Non-pigmented ciliary epithelial cell (primary cell): ENCODE data around the gene MNT.
"Not testable (repeated sequence)": the region's sequence is repeated elsewhere in the genome, so short reads cannot be mapped to it uniquely, and the experiment has no call there.

Source experiments
- DNase-seq: peaks from one replicate; pipeline ENCODE4 v3.0.0-alpha.2; 2010; ENCODE audit warnings: low read depth

MNT gene

GRCh38 chr17:2400877-2401425 lies at the start of gene MNT:
MNT (minus strand) TSS chr17:2401060; CDS start chr17:2400712, 348 bp downstream.
- DNase-seq: peak; percentile 63

DNA sequence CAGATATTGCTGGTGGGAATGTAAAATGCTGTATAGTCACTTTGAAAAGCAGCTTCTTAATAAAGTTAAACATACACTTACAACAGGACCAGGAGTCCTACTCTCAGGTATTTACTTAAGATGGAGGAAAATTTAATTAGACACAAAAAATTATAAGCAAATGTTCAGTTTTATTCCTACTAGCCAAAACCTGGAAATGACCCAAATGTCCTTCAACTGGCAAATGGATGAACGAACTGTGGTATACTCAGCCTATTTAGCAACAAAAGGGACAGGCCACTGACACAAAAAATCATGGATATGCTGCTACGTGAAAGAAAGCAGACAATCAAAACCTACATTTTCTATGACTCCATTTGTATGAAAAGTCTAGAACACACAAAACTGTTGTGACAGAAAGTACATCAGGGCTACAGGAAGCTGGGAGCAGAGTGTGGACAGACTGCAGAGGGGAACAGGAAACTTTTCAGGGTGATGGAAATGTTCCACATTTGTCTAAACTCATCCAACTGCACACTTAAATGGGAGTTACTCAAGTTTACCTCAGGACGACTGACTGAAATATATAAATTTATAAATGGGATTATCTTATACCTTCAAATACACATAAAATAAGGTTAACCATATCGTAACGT lies 49.3 kb upstream of the MNT start:
- DNase-seq: no peak

DNA sequence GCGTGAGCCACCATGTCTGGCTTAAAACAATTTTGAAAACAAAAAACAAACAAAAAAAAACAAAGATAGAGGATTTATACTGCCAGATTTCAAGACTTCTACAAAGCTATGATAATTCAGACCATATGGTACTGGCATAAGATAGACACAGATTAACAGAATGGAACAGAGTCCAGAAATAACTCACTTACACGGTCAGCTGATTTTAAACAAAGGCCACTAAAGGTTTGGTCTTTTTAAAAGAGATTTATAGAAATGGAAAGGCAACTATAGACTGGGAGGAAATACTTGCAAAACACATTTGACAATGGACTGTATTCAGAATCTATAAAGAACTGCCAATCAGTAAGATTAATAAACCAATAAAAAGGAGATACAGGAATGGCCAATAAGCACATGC lies 48.6 kb upstream of the MNT start:
- DNase-seq: no peak

DNA sequence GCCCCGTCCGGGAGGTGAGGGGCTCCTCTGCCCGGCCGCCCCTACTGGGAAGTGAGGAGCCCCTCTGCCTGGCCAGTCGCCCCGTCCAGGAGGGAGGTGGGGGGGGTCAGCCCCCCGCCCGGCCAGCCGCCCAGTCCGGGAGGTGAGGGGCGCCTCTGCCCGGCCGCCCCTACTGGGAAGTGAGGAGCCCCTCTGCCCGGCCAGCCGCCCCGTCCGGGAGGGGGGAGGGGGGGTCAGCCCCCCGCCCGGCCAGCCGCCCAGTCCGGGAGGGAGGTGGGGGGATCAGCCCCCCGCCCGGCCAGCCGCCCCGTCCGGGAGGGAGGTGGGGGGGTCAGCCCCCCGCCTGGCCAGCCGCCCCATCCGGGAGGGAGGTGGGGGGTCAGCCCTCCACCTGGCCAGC lies 46.6 kb upstream of the MNT start:
- not testable (repeated sequence) for DNase-seq

GRCh38 chr17:2445638-2446037 lies 44.8 kb upstream of the MNT start:
- DNase-seq: no peak

- no peak for DNase-seq
Measured at GRCh38 chr17:2444382-2444781, 43.5 kb upstream of the MNT start.

- DNase-seq: no peak
Measured at GRCh38 chr17:2442166-2442565, 41.3 kb upstream of the MNT start.

DNA sequence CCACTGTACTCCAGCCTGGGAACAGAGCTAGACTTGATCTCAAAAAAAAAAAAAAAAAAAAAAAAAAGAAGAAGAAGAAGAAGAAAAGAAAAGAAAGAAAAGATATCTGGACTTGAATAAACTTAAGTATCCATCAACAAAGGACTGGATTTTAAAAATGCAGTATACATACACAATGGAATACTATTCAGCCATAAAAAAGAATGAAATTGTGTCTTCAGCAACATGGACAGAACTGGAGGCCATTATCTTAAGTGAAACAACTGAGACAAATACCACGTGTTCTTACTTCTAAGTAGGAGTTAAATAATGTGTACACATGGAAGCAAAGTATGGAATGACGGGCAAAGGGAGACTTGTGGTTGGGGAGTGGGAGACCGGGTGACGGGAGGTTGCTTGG lies 40.1 kb upstream of the MNT start:
- DNase-seq: no peak

DNA sequence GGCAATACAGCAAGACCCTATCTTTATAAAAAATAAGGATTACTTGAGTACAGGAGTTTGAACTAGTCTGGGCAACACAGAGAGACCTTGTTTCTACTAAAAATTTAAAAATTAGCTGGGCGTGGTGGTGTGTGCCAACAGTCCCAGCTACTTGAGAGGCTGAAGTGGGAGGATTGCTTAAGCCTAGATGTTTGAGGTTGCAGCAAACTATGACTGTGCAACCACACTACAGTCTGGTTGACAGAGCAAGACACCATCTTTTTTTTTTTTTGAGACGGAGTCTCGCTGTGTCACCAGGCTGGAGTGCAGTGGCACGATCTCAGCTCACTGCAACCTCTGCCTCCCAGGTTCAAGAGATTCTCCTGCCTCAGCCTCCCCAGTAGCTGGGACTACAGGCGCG lies 39.1 kb upstream of the MNT start:
- DNase-seq: not testable (repeated sequence)

DNA sequence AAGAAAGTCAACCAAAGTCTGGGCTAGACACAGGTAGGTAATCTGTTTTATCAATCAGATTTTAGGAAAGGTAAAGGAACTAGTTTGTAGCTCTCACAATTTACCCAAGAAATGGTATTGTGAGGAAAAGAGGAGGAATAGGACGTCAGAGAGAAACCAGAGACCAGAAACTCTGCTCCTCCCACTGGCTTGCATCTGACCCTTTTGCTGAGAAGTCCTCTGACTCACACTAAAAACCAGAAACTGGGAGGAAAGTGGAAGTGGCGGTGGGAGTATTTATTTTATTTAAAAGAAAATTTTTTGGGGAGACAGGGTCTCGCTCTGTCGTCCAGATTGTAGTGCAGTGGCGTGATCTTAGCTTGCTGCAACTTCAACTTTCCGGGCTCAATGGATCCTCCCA lies 38.0 kb upstream of the MNT start:
- DNase-seq: peak; percentile 68

GRCh38 chr17:2436316-2436905 lies 35.6 kb upstream of the MNT start:
- DNase-seq: no peak

GRCh38 chr17:2435862-2436261 lies 35.0 kb upstream of the MNT start:
- no peak for DNase-seq

GRCh38 chr17:2435181-2435741 lies 34.4 kb upstream of the MNT start:
- DNase-seq: no peak

GRCh38 chr17:2433696-2434095 lies 32.8 kb upstream of the MNT start:
- DNase-seq: no peak

GRCh38 chr17:2427910-2428309 lies 27.1 kb upstream of the MNT start:
- no peak for DNase-seq

DNA sequence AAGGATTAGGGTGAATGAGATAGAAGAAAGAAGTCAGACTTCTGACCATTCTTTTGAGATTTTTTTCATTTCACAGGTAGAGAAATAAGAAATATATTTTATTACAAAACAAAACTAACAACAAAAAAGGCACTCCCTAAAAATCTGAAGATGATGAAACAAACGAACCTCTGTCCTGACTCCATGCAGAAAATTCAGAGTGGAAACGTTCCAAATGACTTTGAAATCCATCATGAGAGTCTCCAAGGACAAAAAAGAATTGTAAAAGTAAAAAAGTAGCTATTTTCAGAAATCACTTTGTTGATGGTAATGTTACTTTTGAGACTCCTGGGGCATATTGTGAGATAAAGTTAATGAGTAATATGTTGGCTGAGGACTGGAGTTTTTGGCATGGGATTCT lies 26.4 kb upstream of the MNT start:
- no peak for DNase-seq

- DNase-seq: no peak
Measured at GRCh38 chr17:2423271-2423670, 22.4 kb upstream of the MNT start.

DNA sequence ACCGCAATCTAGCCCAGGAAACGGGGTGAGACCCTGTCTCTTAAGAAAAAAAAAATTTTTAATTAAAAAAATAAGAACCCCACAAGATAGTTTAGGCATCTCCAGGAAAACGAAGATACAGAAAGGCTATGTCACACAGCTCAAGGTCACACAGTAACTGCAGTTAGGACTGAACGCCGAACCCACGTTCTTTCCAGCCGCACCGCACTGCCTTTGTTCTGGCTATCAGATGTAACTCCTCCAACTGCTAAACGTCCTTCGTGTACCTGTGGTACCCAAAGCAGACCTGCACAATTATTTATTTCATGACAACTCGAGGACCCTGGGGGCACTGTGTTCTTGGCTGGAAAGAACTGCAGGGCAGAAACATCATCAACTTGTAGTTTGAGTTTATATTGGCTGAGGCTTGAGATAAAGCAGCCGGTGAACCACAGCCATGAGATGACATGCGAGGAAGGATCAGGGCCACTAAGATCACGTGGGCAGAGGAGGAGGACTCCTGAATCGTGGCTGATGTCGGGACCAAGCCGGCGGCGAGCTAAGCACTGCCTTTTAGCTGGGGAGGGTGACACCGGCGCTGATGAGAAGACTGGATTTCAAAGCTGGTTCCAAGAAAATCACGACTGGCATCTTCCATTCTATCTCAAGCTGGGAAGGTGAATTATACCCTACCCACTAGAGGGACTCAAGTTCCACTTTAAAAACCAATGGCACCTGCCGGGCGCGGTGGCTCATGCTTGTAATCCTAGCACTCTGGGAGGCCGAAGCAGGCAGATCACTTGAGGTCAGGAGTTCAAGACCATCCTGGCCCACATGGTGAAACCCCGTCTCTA lies 20.7 kb upstream of the MNT start:
- no peak for DNase-seq

DNA sequence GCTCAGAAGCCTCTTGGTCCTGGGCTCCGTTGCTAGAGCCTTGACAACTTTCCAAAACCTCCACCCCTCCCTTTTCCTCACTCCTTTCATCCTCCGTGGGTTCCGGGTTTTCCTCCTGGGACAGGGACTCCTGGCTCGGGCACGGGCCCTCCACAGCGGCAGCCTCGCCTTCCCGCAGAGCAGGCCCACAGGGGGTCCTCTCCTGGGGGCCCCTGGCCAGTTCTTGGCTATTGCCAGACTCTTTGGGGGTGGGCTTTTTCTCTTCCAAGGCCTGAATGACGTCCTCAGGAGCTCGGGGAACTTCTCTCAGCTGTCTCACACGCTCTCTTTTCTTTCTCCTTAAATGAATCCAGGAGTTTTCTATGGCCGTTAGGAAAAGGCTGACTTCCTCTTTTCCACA lies 19.3 kb upstream of the MNT start:
- DNase-seq: no peak

DNA sequence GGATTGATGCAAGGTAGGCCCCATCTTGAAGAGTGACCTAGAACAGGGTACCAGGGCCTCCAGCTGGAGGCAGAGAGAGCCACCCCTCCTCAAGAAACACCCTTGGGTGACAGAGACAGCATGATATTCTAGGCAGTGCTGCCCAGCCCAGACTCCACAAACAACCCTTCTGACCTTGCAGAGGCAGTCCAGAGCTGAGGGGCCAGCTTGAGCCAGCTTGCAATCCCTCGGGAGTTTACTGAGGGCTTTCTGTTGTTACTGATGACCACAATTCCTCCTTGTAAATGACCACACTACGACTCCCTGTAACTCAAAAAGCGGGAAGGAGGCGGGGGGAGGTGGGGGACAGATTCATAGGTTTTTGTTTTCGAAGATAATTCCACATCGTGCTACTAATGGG lies 18.6 kb upstream of the MNT start:
- DNase-seq: no peak

DNA sequence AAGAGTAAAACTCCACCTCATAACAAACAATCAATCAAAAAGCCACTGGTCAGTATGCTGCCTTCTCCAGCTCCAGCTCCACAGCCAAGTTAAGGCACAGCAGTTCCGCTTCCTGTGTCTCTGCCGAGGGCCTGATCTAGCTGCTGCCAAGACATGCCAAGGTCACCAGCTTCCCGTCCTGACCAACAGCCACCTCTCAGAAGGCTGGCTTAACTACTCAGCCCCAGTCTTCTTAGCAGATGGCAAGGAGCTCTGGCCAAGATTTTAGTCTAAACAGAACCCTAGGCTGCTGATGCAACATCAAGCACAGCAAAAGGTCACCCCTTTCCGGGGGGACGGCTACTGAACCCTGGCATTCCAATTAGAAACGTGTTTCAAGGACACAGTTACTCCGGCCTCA lies 17.7 kb upstream of the MNT start:
- no peak for DNase-seq

- DNase-seq: no peak
Measured at GRCh38 chr17:2416010-2416734, 15.3 kb upstream of the MNT start.
